Skin epidermis (tissue), 12 donors: ENCODE data around the gene RELL2.

ENCODE experiments used
- H3K27ac ChIP-seq, 21 experiments: fragments of 200-600 bp; sonication (generic) in 11 of 21; one replicate each; pipeline ENCODE4 v1.5.0; 2020; ENCODE audit warnings: mild to moderate bottlenecking in 3 of 21, inconsistent platforms in 2 of 21, moderate library complexity in 2 of 21
- H3K4me3 ChIP-seq, 7 experiments: fragments of 200-600 bp; sonication (generic) in 2 of 7; one replicate each; pipeline ENCODE4 v1.5.0; 2020; ENCODE audit warnings: inconsistent platforms in 2 of 7, mild to moderate bottlenecking in 2 of 7, moderate library complexity in 1 of 7

RELL2 gene

DNA sequence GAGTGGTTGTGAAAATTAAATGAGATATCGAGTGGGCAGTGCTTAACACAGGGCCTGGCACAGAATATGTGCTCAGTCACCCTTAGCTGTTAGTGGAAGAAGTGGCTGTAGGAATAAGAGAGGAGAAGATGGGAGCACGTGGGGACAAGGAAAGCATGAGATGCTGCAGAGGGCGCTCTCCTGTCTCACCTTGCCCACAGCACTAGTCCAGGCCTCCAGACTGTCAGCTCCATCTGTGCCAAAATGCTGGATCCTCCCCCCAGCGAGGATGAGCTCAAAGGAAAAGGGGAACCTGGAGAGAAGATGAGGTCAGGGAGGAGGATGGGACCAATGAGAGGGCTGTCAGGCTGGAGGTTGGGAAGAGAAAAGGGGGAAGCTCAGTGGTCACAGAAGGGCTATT, 32.7 kb downstream of the RELL2 start:
- Histone ChIP-seq H3K27ac (no peak overlapping the region), H3K4me3 (no peak overlapping the region)

GRCh38 chr5:141672071-141672840, 35.5 kb downstream of the RELL2 start:
- Histone ChIP-seq H3K4me3 (no peak overlapping the region), H3K27ac (no peak overlapping the region)

- H3K27ac ChIP-seq: no peak overlapping the region
- no peak overlapping the region for H3K4me3 ChIP-seq
Observed at GRCh38 chr5:141672841-141673813, 36.3 kb downstream of the RELL2 start.

GRCh38 chr5:141674747-141675146, 38.0 kb downstream of the RELL2 start:
- Histone ChIP-seq H3K4me3 (no peak overlapping the region), H3K27ac (no peak overlapping the region)

DNA sequence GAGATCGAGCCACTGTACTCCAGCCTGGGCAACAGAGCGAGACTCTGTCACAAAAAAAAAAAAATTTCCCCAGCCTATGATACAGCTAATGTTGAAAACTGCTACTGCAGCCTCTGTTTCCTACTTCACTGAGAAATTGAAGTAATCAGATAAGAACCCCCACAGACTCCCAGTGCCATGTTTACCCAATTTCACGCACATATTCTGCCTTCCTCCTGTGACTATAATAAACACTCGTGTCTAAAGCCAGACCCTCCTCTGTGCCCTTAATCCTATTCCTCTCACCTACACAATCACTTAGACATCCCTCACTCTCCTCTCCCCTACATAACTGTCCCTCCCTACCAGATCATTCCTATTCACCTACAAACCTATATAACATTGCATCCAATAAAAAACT, 38.9 kb downstream of the RELL2 start:
- no peak overlapping the region for H3K27ac ChIP-seq
- H3K4me3 ChIP-seq: no peak overlapping the region

- Histone ChIP-seq H3K27ac (no peak overlapping the region), H3K4me3 (no peak overlapping the region)
Observed at GRCh38 chr5:141677415-141677814, 40.6 kb downstream of the RELL2 start.

DNA sequence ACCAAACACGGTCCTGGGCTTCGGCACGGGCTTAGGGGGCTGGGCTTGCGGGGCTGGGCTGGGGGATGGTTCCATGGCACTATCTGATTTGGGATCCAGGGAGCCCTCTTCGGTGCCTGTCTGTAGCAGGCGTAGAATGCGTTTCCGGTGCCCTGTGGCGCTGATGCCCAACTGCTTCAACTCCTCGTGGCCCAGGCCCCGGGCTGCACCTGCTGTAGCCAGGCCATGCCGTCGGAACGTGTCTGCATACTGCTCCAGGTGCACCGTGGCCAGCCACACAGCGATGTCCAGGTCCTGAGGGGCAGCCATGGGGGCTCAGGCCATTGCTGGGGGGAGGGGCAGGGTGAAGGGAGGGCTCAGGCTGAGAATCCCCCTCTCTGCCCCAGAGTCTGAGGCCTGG, 43.4 kb downstream of the RELL2 start:
- no peak overlapping the region for H3K4me3 ChIP-seq
- H3K27ac ChIP-seq: peak overlapping the region in 8 of 21 experiments; percentile 14 to 85 (median 44)

DNA sequence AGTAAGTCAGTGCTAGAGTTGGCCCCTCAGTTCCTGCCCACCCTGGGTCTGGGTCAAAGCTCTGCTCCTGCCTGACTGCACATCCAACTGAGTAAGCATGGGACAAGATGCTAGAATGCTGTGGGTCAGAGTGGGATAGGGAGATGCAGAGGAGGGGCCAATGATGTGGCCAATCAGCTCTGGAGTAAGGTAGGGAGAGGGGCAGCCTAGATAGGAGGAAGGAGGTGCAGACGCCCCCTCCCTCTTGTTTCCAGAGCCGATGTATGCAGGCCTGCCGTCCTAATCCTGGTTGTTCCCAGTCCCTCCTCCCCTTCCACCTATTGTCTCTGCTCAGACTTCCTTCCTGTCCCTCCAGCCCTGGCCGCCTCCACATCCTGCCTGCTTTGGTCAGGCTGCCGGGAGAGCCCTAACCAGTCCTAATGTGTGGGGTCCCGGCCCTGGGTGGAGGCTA, 44.0 kb downstream of the RELL2 start:
- H3K27ac ChIP-seq: peak overlapping the region in 16 of 21 experiments; percentile 6 to 91 (median 76)

GRCh38 chr5:141681295-141681694, 44.5 kb downstream of the RELL2 start:
- Histone ChIP-seq H3K4me3 (peak overlapping the region; percentile 30 to 51 (median 44)), H3K27ac (peak overlapping the region; percentile 6 to 91 (median 72))

More for the DNA sequence above, 44.0 kb downstream of the RELL2 start:
- H3K4me3 ChIP-seq: no peak overlapping the region

DNA sequence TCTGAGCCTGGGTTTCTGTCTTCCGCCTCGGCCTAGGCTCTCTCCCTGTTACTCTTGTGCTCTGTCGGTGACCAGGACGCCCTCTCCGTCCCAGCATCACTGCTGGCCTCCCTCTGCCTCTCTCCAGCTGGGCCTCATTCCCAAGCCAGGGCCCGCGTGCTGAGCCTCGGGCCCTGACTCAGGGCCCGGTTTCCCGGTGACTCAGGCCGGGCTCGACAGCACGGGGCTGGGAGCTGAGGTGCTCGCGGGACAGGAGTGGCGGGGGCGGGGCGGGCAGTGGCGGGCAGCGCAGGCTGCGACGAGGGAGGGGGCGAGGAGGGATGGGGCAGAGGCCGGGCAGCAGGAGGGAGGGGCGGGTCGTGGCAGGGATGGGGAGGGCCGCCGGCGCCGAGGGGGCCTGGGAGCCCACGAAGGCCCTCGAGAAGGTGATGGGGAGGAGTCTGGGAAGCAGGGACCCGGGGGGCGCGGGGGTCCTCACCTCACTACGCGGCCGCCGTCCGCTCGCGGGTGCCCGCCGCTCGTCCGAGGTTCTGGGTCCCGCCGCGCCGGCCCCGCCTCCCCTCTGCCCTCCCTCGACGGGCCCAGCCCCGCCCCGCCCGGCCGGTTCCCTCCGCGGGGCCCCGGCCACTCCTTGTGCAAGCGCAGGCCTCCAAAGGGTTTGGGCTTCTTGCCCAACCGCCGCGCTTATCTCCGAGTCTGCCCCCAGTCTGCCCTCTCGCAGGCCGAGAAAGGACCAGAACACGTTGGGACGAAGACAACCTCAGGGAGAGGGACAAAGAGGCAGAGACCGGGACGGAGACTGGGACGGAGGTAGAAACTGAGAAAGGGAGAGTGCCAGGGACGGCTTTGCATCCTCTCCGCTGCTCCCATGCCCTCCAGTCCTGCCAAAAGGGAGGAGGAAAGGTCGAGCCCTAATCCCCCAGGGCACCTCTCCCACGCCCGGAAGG, 45.2 kb downstream of the RELL2 start, which contains the start of gene ARAP3:
Gene ARAP3, minus strand, starts transcription at position 536 of the 947 bp plus-strand sequence. CDS start 1,744 bp downstream, outside the sequence.
- H3K4me3 ChIP-seq: peak within 1 kb of the TSS; percentile 30 to 51 (median 44)
- peak within 1 kb of the TSS; percentile 6 to 91 (median 72) for H3K27ac ChIP-seq

DNA sequence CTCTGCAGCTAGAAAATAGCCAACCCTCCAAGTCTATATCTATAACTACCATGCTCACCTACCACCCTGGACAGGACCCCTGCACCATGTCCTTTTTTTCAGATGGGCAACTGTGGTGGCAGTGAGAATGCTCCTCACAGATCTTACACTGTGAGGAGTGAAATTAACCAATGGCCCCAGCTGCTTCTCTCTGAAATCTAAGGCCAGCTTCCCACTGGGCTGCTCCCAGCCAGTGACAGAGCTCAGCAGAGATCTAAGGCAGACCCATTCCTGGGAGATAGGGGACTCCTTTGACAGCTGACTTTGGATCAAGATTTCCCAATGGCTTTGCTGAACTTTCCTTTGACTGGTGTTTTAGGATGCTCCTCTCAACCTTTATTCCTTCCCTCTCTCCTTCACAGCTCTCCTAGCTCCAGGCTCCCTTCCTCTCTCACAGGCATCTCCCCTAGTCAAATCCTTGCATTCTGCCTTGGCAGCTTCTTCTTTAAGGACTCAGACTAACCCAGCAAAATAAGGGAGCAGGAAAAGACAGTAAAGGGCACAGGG, 46.9 kb downstream of the RELL2 start:
- H3K4me3 ChIP-seq: no peak overlapping the region
- peak overlapping the region in 6 of 21 experiments; percentile 10 to 87 (median 20) for H3K27ac ChIP-seq

GRCh38 chr5:141685591-141685990, 48.8 kb downstream of the RELL2 start:
- Histone ChIP-seq H3K4me3 (no peak overlapping the region), H3K27ac (no peak overlapping the region)

DNA sequence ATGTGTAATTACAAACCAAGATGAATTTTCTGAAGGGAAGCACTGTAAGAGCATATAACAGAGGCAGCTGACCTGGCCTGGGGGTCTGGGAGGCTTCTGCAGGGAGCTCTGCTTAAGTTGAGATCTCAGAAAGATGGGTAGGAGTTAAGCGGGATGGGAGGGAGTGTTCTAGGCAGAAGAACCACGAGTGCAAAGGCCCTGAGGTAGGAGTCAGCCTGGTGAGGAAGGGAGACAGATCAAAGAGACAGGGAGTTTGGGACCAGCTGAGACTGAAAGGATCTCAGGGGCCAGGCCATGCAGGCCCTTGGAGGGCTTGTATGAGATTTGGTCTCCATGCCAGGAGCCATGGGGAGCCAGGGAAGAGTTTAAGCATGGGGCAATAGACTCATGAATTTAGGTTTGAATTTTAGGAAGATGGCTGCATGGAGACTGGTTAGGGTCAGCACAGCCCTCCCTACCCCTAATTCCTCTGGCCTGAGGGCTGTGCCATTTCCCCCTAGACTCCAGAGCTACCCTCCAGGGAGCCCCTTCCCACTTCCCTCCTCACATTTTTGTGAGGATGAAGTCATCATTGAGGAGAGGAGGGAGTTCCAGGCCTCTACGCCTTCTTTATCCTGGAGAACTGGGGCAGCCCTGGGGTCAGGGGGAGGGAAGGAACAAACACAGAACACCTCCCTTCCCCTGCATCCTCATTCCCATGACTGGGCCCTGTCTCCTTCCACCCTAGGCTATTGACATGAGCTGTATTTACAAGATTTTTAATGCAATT, 50.0 kb downstream of the RELL2 start:
- Histone ChIP-seq H3K27ac (no peak overlapping the region), H3K4me3 (no peak overlapping the region)
